Panc1 (cell line): ENCODE results near the gene GRIA3. TPM values are rescaled to one million over a fixed set of nuclear protein-coding genes. Genes with fewer than 3 reads are reported as not detected.

ENCODE experiments used
- ATAC-seq: fragments of 200-7000 bp; cut with Tn5 transposase; 2 replicates; pipeline ENCODE4 v1.9.1; 2020; ENCODE audit warnings: mild to moderate bottlenecking, moderate library complexity
- BruUV-seq: library from RNA; stranded (reverse); fragments of 400-500 nt; replicated peaks from 2 replicates; lab custom pipeline; 2021; lab: Mats Ljungman, UMichigan
- CTCF ChIA-PET: fragments of 300-600 bp; sonication (Branson Sonifier 250); formaldehyde crosslinking; loops from one replicate; lab custom pipeline; 2022; ENCODE audit warnings: antibody characterized with exemption; lab: Charles Lee
- POLR2A ChIA-PET: fragments of 300-600 bp; sonication (Branson Sonifier 250); formaldehyde crosslinking; loops from one replicate; lab custom pipeline; 2022; ENCODE audit warnings: antibody characterized with exemption; lab: Charles Lee
- DNase-seq: peaks from one replicate; pipeline ENCODE4 v3.0.0-alpha.2; 2010; ENCODE audit warnings: low read depth, low spot score
- H3K27ac ChIP-seq: 2 replicates; pipeline ENCODE4 v1.5.1; 2011; ENCODE audit warnings: mild to moderate bottlenecking, low read length, inconsistent platforms
- H3K27me3 ChIP-seq: fragments of 200-500 bp; sonication (Bioruptor generic); 2 replicates; pipeline ENCODE4 v1.6.0; 2014; ENCODE audit warnings: low read length, inconsistent platforms; ENCODE audit not compliant: control insufficient read depth, insufficient read depth
- H3K36me3 ChIP-seq: fragments of 200-500 bp; sonication (Bioruptor generic); 2 replicates; pipeline ENCODE4 v1.5.1; 2014; ENCODE audit warnings: inconsistent platforms, mild to moderate bottlenecking, low read length, moderate library complexity; ENCODE audit not compliant: control insufficient read depth, insufficient read depth
- H3K4me1 ChIP-seq: 2 replicates; pipeline ENCODE4 v1.5.1; 2011; ENCODE audit warnings: inconsistent platforms, mild to moderate bottlenecking, low read length, moderate library complexity; ENCODE audit not compliant: control insufficient read depth, insufficient read depth
- H3K4me3 ChIP-seq, 2 experiments: 2 replicates each; pipeline ENCODE4 v1.5.1; 2011 to 2012; ENCODE audit warnings: low read depth in 2 of 2, low read length in 2 of 2, mild to moderate bottlenecking in 2 of 2, inconsistent platforms in 1 of 2, moderate library complexity in 1 of 2
- H3K9me3 ChIP-seq: fragments of 200-500 bp; sonication (Bioruptor generic); 2 replicates; pipeline ENCODE4 v1.5.1; 2014; ENCODE audit warnings: low read depth, mild to moderate bottlenecking, inconsistent platforms, low read length, moderate library complexity; ENCODE audit not compliant: control insufficient read depth, insufficient read depth
- POLR2AphosphoS5 ChIP-seq: IDR thresholded peaks from 2 replicates; pipeline ENCODE4 v1.6.1; 2012; ENCODE audit warnings: mild to moderate bottlenecking, low read depth, low read length, moderate library complexity
- REST ChIP-seq, 2 experiments: IDR thresholded peaks; 2 replicates each; pipeline ENCODE4 v1.6.1; 2011 to 2012; ENCODE audit warnings: low read depth in 2 of 2, control low read depth in 1 of 2, low read length in 1 of 2, mild to moderate bottlenecking in 1 of 2, moderate library complexity in 1 of 2; ENCODE audit not compliant: insufficient read depth in 1 of 2
- SIN3A ChIP-seq: IDR thresholded peaks from 2 replicates; pipeline ENCODE4 v1.6.1; 2012; ENCODE audit warnings: low read depth, mild to moderate bottlenecking, low read length, moderate library complexity, borderline replicate concordance; ENCODE audit not compliant: insufficient read depth
- TCF7L2 ChIP-seq: IDR thresholded peaks from 2 replicates; pipeline ENCODE4 v1.6.1; 2011; ENCODE audit warnings: mild to moderate bottlenecking, low read depth, low read length, inconsistent platforms
- in situ Hi-C: cut with HindIII; loops from 2 replicates; pipeline ENCODE4 v1.10.0; 2016; ENCODE audit warnings: low sequenced_read_pairs, low pct_unique_long_range_greater_than_20kb
- intact Hi-C: fragments of 100-400 bp; cut with micrococcal nuclease; formaldehyde crosslinking; loops from one replicate; pipeline ENCODE4 v1.10.0; 2022; ENCODE audit not compliant: unreplicated experiment
- total RNA-seq: library from RNA; stranded (reverse); gene quantifications from one replicate; pipeline ENCODE4 v1.2.1, GENCODE V29; 2021; ENCODE audit not compliant: unreplicated experiment
- TF ChIP-seq, protein P1 (sequence below): fragments of 450-650 bp; IDR thresholded peaks from 2 replicates; pipeline ENCODE4 v1.5.1; 2017; ENCODE audit warnings: mild to moderate bottlenecking

The GRIA3 gene
- total RNA-seq, 1 experiment from 2014 or later: not detected

DNA sequence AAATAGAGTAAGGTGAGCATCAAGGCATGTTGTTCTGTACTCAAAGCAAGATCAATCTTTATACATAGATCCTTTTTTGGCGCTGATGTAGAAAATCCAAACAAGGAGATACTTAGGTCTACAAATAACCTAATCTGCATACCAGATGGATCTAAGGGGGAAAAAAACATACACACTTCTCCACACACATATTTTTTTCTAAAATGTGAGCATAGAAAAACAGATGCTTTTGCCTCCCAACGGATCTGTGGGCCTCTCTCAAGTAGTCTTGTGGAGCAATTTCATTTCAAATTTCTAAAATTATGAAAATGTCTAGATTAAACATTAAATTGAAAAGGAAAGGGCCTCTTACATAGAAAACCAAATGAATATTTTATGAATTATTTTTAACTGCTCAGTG is 166.1 kb downstream of the GRIA3 start:
- Histone ChIP-seq H3K9me3 (no peaks in the 10 kb centered on the region), H3K27ac (no peak overlapping the region), H3K36me3 (no peaks in the 10 kb centered on the region), H3K4me1 (no peaks in the 10 kb centered on the region), H3K4me3 (no peak overlapping the region), H3K27me3 (no peaks in the 10 kb centered on the region; the same call in 1 of the 2 replicates)
- BruUV-seq: no TSS peak
- POLR2A ChIA-PET: no interaction called here
- in situ Hi-C loops: no loop called here
- no peak for TF ChIP-seq REST (IDR thresholded peaks at IDR 0.05; ENCODE audit: insufficient read depth in 1 of 2, low read depth in 2 of 2, low read length in 1 of 2)
- TF ChIP-seq, protein P1, sequence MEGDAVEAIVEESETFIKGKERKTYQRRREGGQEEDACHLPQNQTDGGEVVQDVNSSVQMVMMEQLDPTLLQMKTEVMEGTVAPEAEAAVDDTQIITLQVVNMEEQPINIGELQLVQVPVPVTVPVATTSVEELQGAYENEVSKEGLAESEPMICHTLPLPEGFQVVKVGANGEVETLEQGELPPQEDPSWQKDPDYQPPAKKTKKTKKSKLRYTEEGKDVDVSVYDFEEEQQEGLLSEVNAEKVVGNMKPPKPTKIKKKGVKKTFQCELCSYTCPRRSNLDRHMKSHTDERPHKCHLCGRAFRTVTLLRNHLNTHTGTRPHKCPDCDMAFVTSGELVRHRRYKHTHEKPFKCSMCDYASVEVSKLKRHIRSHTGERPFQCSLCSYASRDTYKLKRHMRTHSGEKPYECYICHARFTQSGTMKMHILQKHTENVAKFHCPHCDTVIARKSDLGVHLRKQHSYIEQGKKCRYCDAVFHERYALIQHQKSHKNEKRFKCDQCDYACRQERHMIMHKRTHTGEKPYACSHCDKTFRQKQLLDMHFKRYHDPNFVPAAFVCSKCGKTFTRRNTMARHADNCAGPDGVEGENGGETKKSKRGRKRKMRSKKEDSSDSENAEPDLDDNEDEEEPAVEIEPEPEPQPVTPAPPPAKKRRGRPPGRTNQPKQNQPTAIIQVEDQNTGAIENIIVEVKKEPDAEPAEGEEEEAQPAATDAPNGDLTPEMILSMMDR: no peak
- TF ChIP-seq POLR2AphosphoS5: no peak
- no peak for TF ChIP-seq TCF7L2
- no peak for TF ChIP-seq SIN3A
- intact Hi-C loops: no loop called here
- no peak for ATAC-seq
- CTCF ChIA-PET: no interaction called here
- DNase-seq: no peak

DNA sequence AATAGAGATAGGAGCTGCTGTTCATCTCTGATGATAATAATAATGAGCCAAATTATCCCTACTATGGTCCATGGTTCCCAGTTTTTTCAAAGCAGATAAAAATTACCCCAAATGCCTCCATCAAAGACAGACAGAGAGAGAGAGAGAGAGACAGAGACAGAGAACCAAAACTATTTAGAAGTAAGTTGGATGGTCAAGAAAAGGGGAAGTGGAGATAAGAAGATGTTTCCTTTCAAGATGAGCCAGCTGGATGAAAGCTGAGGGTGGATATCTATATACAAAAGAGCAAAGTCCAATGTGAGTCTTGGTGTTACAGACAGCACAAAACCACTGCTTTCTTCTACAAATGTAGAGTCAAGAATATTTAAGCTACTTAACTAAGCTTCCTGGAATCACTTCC is 173.9 kb downstream of the GRIA3 start:
- Histone ChIP-seq H3K27me3 (no peaks in the 10 kb centered on the region), H3K36me3 (no peaks in the 10 kb centered on the region), H3K4me1 (no peaks in the 10 kb centered on the region), H3K9me3 (no peaks in the 10 kb centered on the region), H3K27ac (no peak overlapping the region), H3K4me3 (no peak overlapping the region)
- ChIA-PET POLR2A (no interaction called here), CTCF (no interaction called here)
- in situ Hi-C loops: no loop called here
- TF ChIP-seq REST (IDR thresholded peaks at IDR 0.05; ENCODE audit: insufficient read depth in 1 of 2, low read depth in 2 of 2, low read length in 1 of 2): no peak
- TF ChIP-seq TCF7L2: no peak
- TF ChIP-seq SIN3A: no peak
- TF ChIP-seq, protein P1: no peak
- no peak for TF ChIP-seq POLR2AphosphoS5
- DNase-seq (no peak), ATAC-seq (no peak)
- no TSS peak for BruUV-seq
- intact Hi-C loops: no loop called here
